GM18868 (cell line): ENCODE data around the gene INPP5E.

Experiments
- ATAC-seq: cut with Tn5 transposase; IDR thresholded peaks from one replicate; pipeline ENCODE4 v1.9.1; 2021; ENCODE audit warnings: mild to moderate bottlenecking, moderate library complexity; ENCODE audit not compliant: unreplicated experiment

The INPP5E gene

GRCh38 chr9:136448655-136449054 is 9.0 kb upstream of the INPP5E start:
- ATAC-seq, result no peak

DNA sequence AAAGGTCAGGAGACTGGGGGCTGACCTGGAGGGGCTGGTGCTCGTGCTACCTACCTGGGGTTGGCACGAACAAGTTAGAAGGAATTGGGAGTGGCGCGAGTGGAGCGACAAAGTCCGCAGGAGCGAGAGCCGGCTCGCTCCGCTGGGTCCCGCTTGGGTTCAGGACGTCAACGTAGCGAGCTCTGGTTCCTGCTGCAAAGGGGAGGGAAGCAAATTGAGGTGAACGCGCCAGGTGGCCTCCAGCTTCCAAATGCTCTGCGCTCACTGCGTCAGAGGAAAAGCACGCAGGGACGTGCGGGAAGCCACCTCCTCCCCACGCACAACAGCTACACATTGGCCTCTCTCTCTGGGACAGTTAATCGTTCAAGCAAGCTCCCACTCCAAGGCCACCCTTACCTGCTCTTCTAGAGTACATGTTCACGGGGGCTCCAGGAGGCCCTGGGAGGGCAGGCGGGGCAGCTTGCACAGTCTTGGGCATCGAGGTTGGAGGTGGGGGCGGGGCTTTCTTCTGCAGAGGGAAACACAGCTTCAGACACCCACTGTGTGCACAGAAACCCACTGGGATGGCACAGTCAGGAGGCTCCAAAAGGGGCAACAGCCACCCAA is 7.6 kb upstream of the INPP5E start:
- no peak for ATAC-seq

- no peak for ATAC-seq
Observed at GRCh38 chr9:136445799-136446198, 6.2 kb upstream of the INPP5E start.

- ATAC-seq, result no peak
Observed at GRCh38 chr9:136444102-136444501, 4.5 kb upstream of the INPP5E start.

- ATAC-seq, result no peak
Observed at GRCh38 chr9:136443687-136444086, 4.0 kb upstream of the INPP5E start.

- no peak for ATAC-seq
Observed at GRCh38 chr9:136443087-136443486, 3.4 kb upstream of the INPP5E start.

- ATAC-seq, result no peak
Observed at GRCh38 chr9:136442265-136442664, 2.6 kb upstream of the INPP5E start.

GRCh38 chr9:136441681-136442245 is 2.1 kb upstream of the INPP5E start:
- no peak for ATAC-seq

GRCh38 chr9:136441191-136441680 is 1.6 kb upstream of the INPP5E start:
- ATAC-seq, result no peak

- ATAC-seq, result peak; percentile 64
Observed at GRCh38 chr9:136438548-136439480, 831 bp downstream of the INPP5E start.

- ATAC-seq, result no peak
Observed at GRCh38 chr9:136437839-136438547, 1.7 kb downstream of the INPP5E start.

DNA sequence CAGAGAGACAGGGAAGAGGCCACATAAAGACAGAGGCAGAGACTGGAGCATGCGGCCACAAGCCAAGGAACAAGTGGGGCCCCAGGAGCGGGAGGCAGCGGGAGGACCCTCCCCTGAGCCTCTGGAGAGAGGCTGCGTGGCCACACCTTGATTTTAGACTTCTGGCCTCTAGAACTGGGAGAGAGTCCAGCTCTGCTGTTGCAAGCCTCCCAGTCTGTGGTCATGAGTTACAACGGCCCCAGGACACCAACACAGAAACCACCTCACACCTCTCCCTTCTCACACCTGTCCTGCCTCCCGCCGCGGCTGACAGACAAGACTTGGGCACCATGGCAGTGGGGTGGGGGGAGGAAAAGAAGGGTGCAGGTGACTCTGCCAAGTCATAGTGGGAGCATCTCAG is 2.2 kb downstream of the INPP5E start:
- no peak for ATAC-seq

- ATAC-seq, result no peak
Observed at GRCh38 chr9:136436055-136436634, 3.5 kb downstream of the INPP5E start.

GRCh38 chr9:136434580-136435169 is 5.0 kb downstream of the INPP5E start:
- no peak for ATAC-seq

DNA sequence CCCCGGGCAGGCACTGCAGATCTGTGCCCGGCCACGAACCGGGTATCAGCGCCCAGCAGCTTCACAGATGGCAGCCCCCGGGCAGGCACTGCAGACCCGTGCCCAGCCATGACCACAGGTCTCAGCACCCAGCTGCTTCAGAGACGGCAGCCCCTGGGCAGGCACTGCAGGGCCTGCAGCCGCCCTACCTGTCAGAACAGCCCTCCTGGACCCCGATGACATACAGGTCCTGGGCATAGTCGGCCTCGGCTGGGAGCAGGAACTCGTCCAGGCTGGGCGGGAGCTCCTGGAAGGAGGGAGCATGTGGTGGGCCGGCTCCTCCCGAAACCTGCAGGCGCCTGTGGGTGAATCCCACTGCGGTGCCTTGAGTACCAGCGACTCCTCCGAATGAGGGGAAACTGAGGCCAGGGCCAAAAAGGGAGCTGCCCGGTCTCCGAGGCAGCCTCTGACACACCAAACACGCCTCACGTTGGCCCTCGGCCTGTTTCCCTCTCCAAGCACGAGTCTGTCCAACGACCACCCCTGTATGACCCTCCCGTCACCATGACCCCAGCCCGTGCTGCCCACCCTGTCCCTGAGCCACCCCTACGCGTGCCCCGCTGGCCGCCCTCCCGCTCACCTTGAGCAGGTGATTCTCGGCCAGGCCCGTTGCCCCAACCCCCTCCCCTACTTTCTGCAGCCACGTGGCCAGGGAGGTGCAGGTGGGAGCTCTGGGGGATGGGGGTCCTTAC is 5.6 kb downstream of the INPP5E start:
- no peak for ATAC-seq

- ATAC-seq, result no peak
Observed at GRCh38 chr9:136433043-136433715, 6.5 kb downstream of the INPP5E start.

GRCh38 chr9:136432591-136432990 is 7.1 kb downstream of the INPP5E start:
- ATAC-seq, result no peak

GRCh38 chr9:136431782-136432350 is 7.8 kb downstream of the INPP5E start:
- ATAC-seq, result no peak
